Activated effector memory CD4-positive, alpha-beta T cell treated with anti-CD3 and anti-CD28 coated beads, Interleukin-2, amount 50 U/mL, for 16 hours (primary cell): Measurements from ENCODE around the gene TCEAL8.
"Not testable (repeated sequence)": the region's sequence is repeated elsewhere in the genome, so short reads cannot be mapped to it uniquely, and the experiment has no call there.

Experiments used
- DNase-seq: peaks from one replicate; pipeline ENCODE4 v3.0.0-alpha.2; 2020

TCEAL8 gene, protein sequence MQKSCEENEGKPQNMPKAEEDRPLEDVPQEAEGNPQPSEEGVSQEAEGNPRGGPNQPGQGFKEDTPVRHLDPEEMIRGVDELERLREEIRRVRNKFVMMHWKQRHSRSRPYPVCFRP

DNA sequence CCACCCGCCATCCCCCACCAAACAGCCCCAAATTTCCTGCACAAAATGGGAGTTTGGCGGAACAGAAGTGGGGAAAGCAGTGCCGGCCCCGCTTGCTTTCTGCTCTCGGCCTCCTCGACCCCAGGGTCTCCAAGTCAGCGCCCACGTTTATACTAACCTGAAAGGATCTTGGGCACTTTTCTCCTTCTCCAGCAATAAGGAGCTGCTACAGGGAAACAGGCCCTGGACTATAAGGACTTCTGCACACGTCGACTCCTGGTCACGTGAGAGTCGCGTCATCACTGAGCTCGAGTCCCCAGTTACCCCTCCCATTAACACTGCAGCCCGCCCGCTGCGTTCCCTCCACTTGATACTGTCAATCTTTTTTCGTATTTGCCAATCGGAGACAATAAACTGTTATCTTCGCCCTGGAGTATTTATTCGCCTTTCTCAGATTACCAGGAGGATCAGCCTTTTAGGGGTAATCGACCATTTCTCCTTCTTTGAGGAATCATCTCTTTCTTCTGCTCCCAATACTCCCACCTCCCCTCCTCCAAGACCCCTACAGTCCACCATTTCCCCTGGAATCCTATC is at the start of gene TCEAL8:
Gene TCEAL8, minus strand, starts transcription at position 235 of the 573 bp plus-strand sequence. CDS start 1,176 bp downstream, outside the sequence.
- peak; percentile 82 for DNase-seq

GRCh38 chrX:103304705-103305104 is 49.8 kb upstream of the TCEAL8 start:
- no peak for DNase-seq

- no peak for DNase-seq
Measured at GRCh38 chrX:103293118-103293517, 38.2 kb upstream of the TCEAL8 start.

DNA sequence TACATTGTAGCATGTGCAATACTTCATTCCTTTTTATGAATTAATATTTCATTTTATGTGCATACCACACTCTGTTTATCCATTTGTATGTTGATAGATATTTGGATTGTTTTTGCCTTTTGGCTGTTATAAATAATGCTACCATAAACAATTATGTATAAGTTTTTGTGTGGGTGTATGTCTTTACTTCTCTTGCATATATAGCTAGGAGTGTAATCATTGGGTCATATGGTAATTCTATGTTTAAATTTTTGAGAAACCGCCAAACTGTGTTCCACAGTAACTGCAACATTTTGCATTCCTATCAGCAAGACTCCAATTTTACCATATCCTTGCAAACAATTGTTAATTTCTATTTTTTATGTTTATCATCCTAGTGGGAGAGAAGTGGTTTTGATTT is 24.7 kb upstream of the TCEAL8 start:
- DNase-seq = no peak

- DNase-seq = no peak
Measured at GRCh38 chrX:103276581-103277002, 21.6 kb upstream of the TCEAL8 start, which contains the start of gene TCEAL5. TSS of gene TCEAL5 (minus strand) at chrX:103276750. CDS start at chrX:103274563, 2,187 bp downstream.

DNA sequence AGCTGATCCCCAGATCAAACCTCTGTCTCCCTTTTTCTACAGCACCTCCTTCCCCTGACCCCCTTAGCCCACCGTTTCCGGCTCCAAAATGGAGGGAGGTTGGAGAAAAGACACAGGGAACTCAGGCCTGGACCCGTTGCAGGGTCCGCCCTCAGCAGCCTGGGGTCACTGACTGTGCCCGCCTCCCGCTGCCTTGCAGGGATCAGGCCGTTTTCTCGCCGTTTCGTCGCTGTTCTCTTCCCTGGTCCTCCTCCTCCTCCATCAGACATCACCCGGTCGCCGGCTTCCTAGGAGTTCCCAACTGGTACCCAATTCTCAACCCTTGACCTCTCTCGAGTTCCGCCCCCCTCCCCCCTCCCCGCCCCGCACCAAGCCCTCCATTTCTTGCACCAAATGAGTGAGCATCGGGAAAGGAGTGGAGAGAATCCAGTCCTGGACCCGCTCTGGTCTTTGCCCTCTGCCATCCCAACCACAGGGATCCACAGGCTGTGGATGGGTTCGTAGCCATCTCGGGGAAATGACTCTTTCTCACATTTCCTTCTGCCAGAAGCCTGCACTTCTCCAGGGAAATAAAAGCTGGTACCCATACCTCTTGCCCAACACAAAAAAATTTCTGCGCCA is 21.1 kb upstream of the TCEAL8 start:
- DNase-seq = no peak

- no peak for DNase-seq
Measured at GRCh38 chrX:103274284-103274683, 19.3 kb upstream of the TCEAL8 start.

- no peak for DNase-seq
Measured at GRCh38 chrX:103258275-103258674, 3.3 kb upstream of the TCEAL8 start.

DNA sequence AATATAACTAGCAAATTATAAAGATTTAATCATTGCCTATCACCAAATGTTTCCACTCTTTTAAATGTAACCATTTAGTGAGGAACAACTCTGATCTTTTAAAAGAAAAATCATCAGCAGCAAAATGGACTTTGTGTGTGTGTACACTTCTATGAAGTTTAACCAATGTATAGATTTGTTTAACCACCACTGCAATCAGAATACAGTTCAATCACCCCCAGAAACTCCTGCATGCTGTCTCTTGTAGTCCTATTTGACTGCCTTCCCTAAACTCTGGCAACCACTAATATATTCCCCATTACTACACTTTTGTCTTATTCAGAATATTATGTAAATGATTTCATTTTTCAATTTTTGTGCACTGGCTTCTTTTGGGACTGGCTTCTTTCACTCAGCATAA is 1.7 kb upstream of the TCEAL8 start:
- no peak for DNase-seq

GRCh38 chrX:103254171-103254824 is 657 bp downstream of the TCEAL8 start:
- DNase-seq = peak; percentile 72

DNA sequence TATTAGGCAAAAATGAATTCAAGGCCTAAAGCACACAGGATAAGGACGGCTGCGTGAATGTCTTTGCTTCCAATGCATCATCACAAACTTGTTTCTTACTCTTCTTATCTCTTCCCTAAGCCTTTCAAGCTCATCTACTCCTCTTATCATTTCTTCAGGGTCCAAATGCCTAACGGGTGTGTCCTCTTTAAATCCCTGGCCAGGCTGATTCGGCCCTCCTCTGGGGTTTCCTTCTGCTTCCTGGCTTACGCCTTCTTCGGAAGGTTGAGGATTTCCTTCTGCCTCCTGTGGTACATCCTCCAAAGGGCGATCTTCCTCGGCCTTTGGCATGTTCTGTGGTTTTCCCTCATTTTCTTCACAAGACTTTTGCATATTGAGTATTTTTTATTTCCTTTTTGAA is 1.3 kb downstream of the TCEAL8 start:
- DNase-seq = no peak

GRCh38 chrX:103250977-103251376 is 4.0 kb downstream of the TCEAL8 start:
- DNase-seq = no peak

GRCh38 chrX:103249805-103250204 is 5.2 kb downstream of the TCEAL8 start:
- no peak for DNase-seq

DNA sequence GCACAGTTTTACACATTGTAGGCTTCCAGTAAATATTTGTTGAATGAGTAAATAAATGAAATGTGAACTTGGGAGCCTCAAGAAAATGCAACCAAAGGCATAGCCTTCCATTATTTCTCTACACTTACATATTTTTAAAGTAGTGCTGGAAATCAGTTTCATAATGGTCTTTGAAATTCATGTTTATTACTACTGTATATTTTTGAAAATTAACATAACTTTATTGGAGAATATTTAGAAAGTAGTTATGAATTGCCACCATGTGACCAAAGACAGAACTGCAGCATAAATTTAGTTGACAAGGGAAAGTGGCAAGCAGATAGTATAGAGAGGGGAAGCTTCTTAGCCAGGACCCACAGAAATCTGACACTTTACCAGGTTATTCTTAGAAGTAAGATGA is 6.4 kb downstream of the TCEAL8 start:
- no peak for DNase-seq

- DNase-seq = no peak
Measured at GRCh38 chrX:103240155-103240554, 14.8 kb downstream of the TCEAL8 start.

- DNase-seq = no peak
Measured at GRCh38 chrX:103236296-103236695, 18.7 kb downstream of the TCEAL8 start.

GRCh38 chrX:103235608-103236007 is 19.3 kb downstream of the TCEAL8 start:
- DNase-seq = not testable (repeated sequence)

DNA sequence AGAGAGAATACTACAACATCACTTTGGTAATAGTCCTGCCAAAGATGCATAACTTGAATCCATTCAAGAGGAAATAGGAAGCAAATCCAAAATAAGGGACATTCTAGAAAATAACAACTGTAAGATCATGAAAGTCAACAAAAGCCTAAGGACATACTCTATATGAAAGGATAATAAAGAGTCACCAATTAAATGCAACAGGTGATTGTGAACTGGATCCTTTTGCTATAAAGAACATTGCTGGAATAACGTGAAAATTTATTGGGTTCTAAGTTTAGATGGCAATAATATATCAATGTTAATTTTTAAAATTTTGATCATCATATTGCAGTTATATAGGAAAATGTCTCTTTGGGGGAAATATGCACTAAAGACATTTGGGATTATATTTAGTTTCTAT is 20.1 kb downstream of the TCEAL8 start:
- no peak for DNase-seq

DNA sequence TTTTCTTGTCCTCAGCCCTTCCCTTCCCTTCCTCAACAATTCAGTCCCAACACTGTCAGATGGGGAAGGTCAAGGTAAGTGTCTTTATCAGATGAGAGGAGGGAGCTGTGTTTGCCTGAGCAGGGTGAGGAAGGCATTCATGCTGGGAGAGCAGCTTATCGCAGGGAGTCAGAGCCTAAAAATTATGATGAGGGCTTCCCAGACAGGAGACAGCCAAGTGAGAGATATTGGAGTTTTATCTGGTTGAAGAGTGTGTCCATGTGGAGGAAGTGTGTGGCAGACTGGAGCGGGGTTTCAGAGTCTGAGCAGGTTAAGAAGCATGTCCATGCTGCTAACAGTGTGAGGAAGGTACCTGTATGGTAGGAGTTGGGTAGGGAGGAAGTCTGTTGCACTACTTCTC is 21.7 kb downstream of the TCEAL8 start:
- no peak for DNase-seq

DNA sequence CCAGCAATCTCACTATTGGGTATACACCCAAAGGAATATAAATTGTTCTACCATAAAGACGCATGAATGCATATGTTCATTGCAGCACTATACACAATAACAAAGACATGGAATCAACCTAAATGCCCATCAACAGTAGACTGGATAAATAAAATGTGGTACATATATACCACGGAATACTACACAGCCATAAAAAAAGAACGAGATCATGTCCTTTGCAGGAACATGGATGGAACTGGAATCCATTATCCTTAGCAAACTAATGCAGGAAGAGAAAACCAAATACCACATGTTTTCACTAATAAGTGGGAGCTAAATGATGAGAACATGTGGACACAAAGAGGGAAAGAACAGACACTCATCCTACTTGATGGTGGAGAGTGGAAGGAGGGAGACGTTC is 29.0 kb downstream of the TCEAL8 start:
- DNase-seq = not testable (repeated sequence)

GRCh38 chrX:103220511-103221323 is 34.2 kb downstream of the TCEAL8 start:
- DNase-seq = no peak

DNA sequence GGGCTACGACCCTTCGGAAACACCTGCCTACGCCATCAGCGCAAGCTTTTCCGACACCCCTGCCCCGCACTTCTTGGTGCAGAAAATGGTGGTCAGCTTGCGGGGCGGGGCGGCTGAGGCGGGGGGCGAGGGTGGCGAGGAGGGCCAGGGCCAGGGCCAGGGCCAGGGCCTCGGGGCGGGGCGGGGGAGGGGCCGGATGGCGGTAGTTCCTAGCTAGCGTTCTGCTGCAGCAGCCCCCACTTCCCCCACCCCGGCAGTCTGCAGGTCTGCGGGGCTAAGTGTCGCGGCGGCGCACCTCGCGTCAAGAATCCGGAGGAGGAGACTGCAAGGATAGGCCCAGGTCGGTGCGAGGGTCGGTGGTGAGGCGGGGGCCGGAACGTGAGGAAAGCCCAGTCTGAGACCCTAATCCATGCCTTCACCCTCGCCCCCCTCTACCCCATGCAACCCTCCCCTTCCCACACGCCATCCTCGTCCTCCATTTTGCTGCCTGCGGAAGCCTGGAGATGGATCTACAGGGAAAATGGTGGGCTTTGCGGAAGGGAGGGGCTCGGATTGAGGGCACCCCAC is 39.4 kb downstream of the TCEAL8 start:
- peak; percentile 66 for DNase-seq
